ENCODE results near the gene AVPR2. TPM values are rescaled to one million over a fixed set of nuclear protein-coding genes. Genes with fewer than 3 reads are reported as not detected.
A peak's percentile ranks its signal among the peaks of the same experiment; 100 is the strongest.

AVPR2 gene
- total RNA-seq, 1 experiment from 2014 or later = not detected

DNA sequence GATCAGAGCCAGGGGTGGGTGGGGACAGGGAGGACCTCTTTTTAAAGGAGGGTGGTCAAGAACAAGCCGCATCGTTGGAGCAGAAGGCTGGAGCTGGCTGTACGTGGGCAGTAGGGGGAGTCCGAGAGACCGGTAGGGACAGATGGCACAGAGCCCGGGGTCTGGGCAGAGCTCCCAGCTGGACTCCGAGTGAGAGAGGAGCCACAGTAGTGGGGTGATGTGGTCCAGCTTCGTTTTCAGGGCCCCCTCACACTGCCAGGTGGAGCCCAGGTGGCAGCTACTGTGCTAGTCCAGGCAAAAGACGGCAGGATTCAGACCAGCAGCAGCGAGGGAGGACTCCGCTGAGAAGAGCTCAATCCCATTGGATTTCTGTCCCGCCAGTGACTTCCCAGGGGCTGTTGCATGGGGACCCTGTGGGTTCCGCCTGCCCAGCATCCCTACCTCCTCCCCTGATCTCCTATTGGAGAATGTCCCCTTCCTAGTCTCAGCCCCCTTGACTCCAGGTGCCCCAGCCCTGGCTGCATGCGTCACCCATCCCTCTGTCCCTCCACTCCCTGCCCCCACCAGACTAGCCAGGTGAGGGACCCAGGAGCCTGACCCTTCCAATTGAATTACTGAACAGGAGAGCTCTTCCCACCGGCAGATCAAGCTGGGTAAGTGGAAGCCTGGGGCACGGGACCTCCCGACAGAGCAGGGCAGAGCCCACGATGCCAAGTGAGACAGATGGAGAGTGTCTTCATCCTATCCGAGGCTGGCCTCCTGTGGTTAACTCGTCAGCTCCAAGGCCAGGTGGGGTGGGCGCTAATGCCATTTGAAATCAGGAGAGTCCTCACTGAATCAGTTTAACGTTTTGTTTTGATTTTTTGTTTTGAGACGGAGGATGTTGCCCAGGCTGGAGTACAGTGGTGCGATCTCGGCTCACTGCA is 18.7 kb downstream of the AVPR2 start:
- Histone ChIP-seq H3K4me2 (ENCODE audit: low read length) (peak overlapping the region; percentile 70), H3K79me2 (ENCODE audit: low read length) (no peaks in the 10 kb centered on the region), H3K4me3 (ENCODE audit: low read length) (no peak overlapping the region), H3K36me3 (ENCODE audit: low read depth, low read length) (no peaks in the 10 kb centered on the region), H3K9me2 (replicated peaks; ENCODE audit: low read length) (no peaks in the 10 kb centered on the region), H4K20me1 (ENCODE audit: low read length) (no peaks in the 10 kb centered on the region), H2AFZ (ENCODE audit: low read length) (no peak overlapping the region), H3K4me1 (ENCODE audit: insufficient read depth, low read length) (peaks cover 13% of the 10 kb centered on the region), H3F3A (ENCODE audit: low read length, unreplicated experiment) (no peaks in the 10 kb centered on the region), H3K27ac (ENCODE audit: low read length) (no peak overlapping the region), H3K9ac (ENCODE audit: low read length) (no peak overlapping the region), H3K9me3 (ENCODE audit: low read length) (no peaks in the 10 kb centered on the region), H3K27me3 (ENCODE audit: low read length) (no peaks in the 10 kb centered on the region)
- peak; percentile 65 for DNase-seq
- no TSS peak for BruUV-seq (replicated peaks)
- ChIA-PET CTCF (interaction anchor here (0.6 to 1.4 kb wide), 5 partner anchors 12 to 157 kb away, joined by 3 to 16 read pairs (median 5); partner anchors contain the start of gene NAA10), POLR2A (ENCODE audit: unreplicated experiment) (no interaction called here)
- intact Hi-C loops (cut with micrococcal nuclease) = no loop called here
- TF ChIP-seq, protein P1, sequence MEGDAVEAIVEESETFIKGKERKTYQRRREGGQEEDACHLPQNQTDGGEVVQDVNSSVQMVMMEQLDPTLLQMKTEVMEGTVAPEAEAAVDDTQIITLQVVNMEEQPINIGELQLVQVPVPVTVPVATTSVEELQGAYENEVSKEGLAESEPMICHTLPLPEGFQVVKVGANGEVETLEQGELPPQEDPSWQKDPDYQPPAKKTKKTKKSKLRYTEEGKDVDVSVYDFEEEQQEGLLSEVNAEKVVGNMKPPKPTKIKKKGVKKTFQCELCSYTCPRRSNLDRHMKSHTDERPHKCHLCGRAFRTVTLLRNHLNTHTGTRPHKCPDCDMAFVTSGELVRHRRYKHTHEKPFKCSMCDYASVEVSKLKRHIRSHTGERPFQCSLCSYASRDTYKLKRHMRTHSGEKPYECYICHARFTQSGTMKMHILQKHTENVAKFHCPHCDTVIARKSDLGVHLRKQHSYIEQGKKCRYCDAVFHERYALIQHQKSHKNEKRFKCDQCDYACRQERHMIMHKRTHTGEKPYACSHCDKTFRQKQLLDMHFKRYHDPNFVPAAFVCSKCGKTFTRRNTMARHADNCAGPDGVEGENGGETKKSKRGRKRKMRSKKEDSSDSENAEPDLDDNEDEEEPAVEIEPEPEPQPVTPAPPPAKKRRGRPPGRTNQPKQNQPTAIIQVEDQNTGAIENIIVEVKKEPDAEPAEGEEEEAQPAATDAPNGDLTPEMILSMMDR (conservative IDR thresholded peaks at IDR 0.05; ENCODE audit: low read depth, low read length) = peak; percentile 58
- TF ChIP-seq EZH2phosphoT487 (IDR thresholded peaks at IDR 0.05; ENCODE audit: borderline replicate concordance, low read length) = no peak
- ATAC-seq = peak; percentile 65

DNA sequence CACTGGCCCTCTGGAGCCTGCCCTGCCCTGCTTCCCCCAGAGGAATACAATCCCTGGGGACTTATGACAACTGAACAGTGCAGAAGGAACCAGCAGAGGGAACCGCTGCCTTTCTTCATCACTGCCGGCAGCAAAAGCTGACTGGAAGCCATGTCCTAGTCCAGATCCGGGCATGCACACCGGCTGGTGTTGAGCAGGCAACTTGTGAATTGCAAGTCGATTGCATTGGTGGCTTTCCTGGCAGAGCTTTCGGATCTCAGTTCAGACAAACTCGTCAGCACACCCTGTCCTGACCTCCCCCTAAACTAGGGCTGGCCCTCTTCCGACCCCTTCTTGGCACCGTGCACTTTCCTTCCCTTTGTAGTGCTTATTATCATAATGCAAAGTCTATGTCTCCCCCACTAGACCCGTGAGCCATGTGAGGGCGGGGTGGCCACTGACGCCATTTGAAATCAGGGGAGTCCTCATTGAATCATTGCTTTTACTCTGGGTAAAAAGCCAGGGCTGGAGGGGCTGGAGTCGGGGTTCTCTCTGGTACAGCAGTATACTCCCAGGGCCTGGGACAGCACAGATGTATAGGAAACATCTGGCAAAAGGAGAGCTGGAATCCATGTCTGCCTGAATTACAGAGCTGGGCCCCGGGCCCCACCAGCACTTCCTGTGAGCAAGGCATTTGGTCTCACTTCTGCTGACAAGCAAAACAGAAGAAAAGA is 19.8 kb downstream of the AVPR2 start:
- H3K9ac ChIP-seq (ENCODE audit: low read length) = no peak overlapping the region
- H3K27me3 ChIP-seq (ENCODE audit: low read length) = no peaks in the 10 kb centered on the region
- DNase-seq (peak; percentile 42), ATAC-seq (no peak)
- H3K4me1 ChIP-seq (ENCODE audit: insufficient read depth, low read length) = peaks cover 19% of the 10 kb centered on the region
- ChIA-PET CTCF (interaction anchor here (0.6 to 1.6 kb wide), 2 partner anchors 17 to 23 kb away, joined by 3 to 5 read pairs; no protein-coding TSS in a partner anchor), POLR2A (ENCODE audit: unreplicated experiment) (no interaction called here)
- no peak overlapping the region for H2AFZ ChIP-seq (ENCODE audit: low read length)
- no peaks in the 10 kb centered on the region for H3K79me2 ChIP-seq (ENCODE audit: low read length)
- H3F3A ChIP-seq (ENCODE audit: low read length, unreplicated experiment) = no peaks in the 10 kb centered on the region
- no peak overlapping the region for H3K27ac ChIP-seq (ENCODE audit: low read length)
- H3K36me3 ChIP-seq (ENCODE audit: low read depth, low read length) = no peaks in the 10 kb centered on the region
- no peaks in the 10 kb centered on the region for H3K9me3 ChIP-seq (ENCODE audit: low read length)
- BruUV-seq (replicated peaks) = no TSS peak
- H3K9me2 ChIP-seq (replicated peaks; ENCODE audit: low read length) = no peaks in the 10 kb centered on the region
- TF ChIP-seq EZH2 (IDR thresholded peaks at IDR 0.05; ENCODE audit: low read length, unreplicated experiment) = no peak
- TF ChIP-seq, protein P1 (conservative IDR thresholded peaks at IDR 0.05; ENCODE audit: low read depth, low read length) = peak; percentile 35; the same call in 1 of the 2 replicates
- no peak overlapping the region for H3K4me2 ChIP-seq (ENCODE audit: low read length)
- intact Hi-C loops (cut with micrococcal nuclease) = loop anchor here (1.0 kb wide), 1 partner anchor 23 kb away; no protein-coding TSS in a partner anchor
- H4K20me1 ChIP-seq (ENCODE audit: low read length) = no peaks in the 10 kb centered on the region
- no peak overlapping the region for H3K4me3 ChIP-seq (ENCODE audit: low read length)
